Liver (tissue), 9 donors: ENCODE data around the gene APOBEC3G. TPM values are rescaled to one million over a fixed set of nuclear protein-coding genes. Genes with fewer than 3 reads are reported as not detected.

Experiments used
- DNase-seq: peaks from one replicate; pipeline ENCODE4 v3.0.0-alpha.2; 2017; ENCODE audit warnings: low spot score
- H3K27ac ChIP-seq, 2 donors: one replicate each; pipeline ENCODE4 v1.7.0; 2013; ENCODE audit warnings: inconsistent platforms in 2 of 2, low read length in 2 of 2, control low read depth in 1 of 2, low read depth in 1 of 2, mild to moderate bottlenecking in 1 of 2
- H3K27me3 ChIP-seq, 4 donors: one replicate each; pipeline versions ENCODE4 v1.6.1 to v1.7.0; 2013; ENCODE audit warnings: low read length in 3 of 4, inconsistent platforms in 1 of 4, mild to moderate bottlenecking in 1 of 4, moderate library complexity in 1 of 4; ENCODE audit not compliant: control insufficient read depth in 4 of 4, insufficient read depth in 4 of 4
- H3K36me3 ChIP-seq, 4 donors: one replicate each; pipeline versions ENCODE4 v1.6.1 to v1.7.0; 2013; ENCODE audit warnings: low read length in 3 of 4, mild to moderate bottlenecking in 3 of 4, low read depth in 1 of 4, moderate library complexity in 1 of 4; ENCODE audit not compliant: control insufficient read depth in 4 of 4, insufficient read depth in 3 of 4
- H3K4me1 ChIP-seq, 4 donors: one replicate each; pipeline versions ENCODE4 v1.6.1 to v1.7.0; 2013; ENCODE audit warnings: low read length in 3 of 4, mild to moderate bottlenecking in 3 of 4, moderate library complexity in 1 of 4; ENCODE audit not compliant: control insufficient read depth in 4 of 4, insufficient read depth in 4 of 4
- H3K4me3 ChIP-seq, 3 donors: one replicate each; pipeline versions ENCODE4 v1.6.1 to v1.7.0; 2013; ENCODE audit warnings: low read length in 3 of 3, control low read depth in 1 of 3, low read depth in 1 of 3, mild to moderate bottlenecking in 1 of 3
- H3K9ac ChIP-seq, 2 donors: one replicate each; pipeline ENCODE4 v1.7.0; 2013; ENCODE audit warnings: low read length in 2 of 2, mild to moderate bottlenecking in 2 of 2, moderate library complexity in 2 of 2, control low read depth in 1 of 2, low read depth in 1 of 2
- H3K9me3 ChIP-seq, 4 donors: one replicate each; pipeline versions ENCODE4 v1.6.1 to v1.7.0; 2013; ENCODE audit warnings: low read length in 3 of 4; ENCODE audit not compliant: control insufficient read depth in 4 of 4
- ATF3 ChIP-seq: IDR thresholded peaks from 2 replicates; pipeline ENCODE4 v1.6.1; 2016; ENCODE audit warnings: antibody characterized with exemption
- CTCF ChIP-seq: fragments of 150-350 bp; IDR thresholded peaks from 2 replicates; pipeline ENCODE4 v1.5.1; 2017; ENCODE audit warnings: improper control_type of control experiment, low read depth, low read length; ENCODE audit not compliant: missing input control
- EGR1 ChIP-seq, 2 donors: IDR thresholded peaks; 2 replicates each; pipeline ENCODE4 v1.6.1; 2016 to 2018; ENCODE audit warnings: antibody characterized with exemption in 2 of 2, low read depth in 2 of 2
- FOXA1 ChIP-seq: IDR thresholded peaks from 2 replicates; pipeline ENCODE4 v1.6.1; 2016; ENCODE audit warnings: antibody characterized with exemption
- FOXA2 ChIP-seq: IDR thresholded peaks from 2 replicates; pipeline ENCODE4 v1.6.1; 2016; ENCODE audit warnings: antibody characterized with exemption
- GABPA ChIP-seq, 2 donors: IDR thresholded peaks in 1 of 2; conservative IDR thresholded peaks in 1 of 2; 2 replicates each; pipeline ENCODE4 v1.6.1; 2016; ENCODE audit warnings: antibody characterized with exemption in 2 of 2, mild to moderate bottlenecking in 1 of 2, moderate library complexity in 1 of 2
- HNF4A ChIP-seq, 2 donors: conservative IDR thresholded peaks; 2 replicates each; pipeline ENCODE4 v1.6.1; 2016; ENCODE audit warnings: antibody characterized with exemption in 2 of 2, mild to moderate bottlenecking in 2 of 2
- HNF4G ChIP-seq: IDR thresholded peaks from 2 replicates; pipeline ENCODE4 v1.6.1; 2016; ENCODE audit warnings: antibody characterized with exemption
- JUND ChIP-seq, 2 donors: IDR thresholded peaks; 2 replicates each; pipeline ENCODE4 v1.6.1; 2016; ENCODE audit warnings: antibody characterized with exemption in 2 of 2
- MAX ChIP-seq: IDR thresholded peaks from 2 replicates; pipeline ENCODE4 v1.6.1; 2016; ENCODE audit warnings: antibody characterized with exemption
- NR2F2 ChIP-seq: IDR thresholded peaks from 2 replicates; pipeline ENCODE4 v1.6.1; 2016; ENCODE audit warnings: antibody characterized with exemption
- RAD21 ChIP-seq, 2 donors: IDR thresholded peaks; 2 replicates each; pipeline ENCODE4 v1.6.1; 2016; ENCODE audit warnings: antibody characterized with exemption in 2 of 2, mild to moderate bottlenecking in 2 of 2
- REST ChIP-seq: IDR thresholded peaks from 2 replicates; pipeline ENCODE4 v1.6.1; 2016; ENCODE audit warnings: antibody characterized with exemption, mild to moderate bottlenecking
- RXRA ChIP-seq, 2 donors: IDR thresholded peaks; 2 replicates each; pipeline ENCODE4 v1.6.1; 2017 to 2018; ENCODE audit warnings: antibody characterized with exemption in 2 of 2, mild to moderate bottlenecking in 1 of 2
- SP1 ChIP-seq: IDR thresholded peaks from 2 replicates; pipeline ENCODE4 v1.6.1; 2018; ENCODE audit warnings: antibody characterized with exemption, mild to moderate bottlenecking
- TAF1 ChIP-seq: conservative IDR thresholded peaks from 2 replicates; pipeline ENCODE4 v1.6.1; 2016; ENCODE audit warnings: antibody characterized with exemption, mild to moderate bottlenecking
- YY1 ChIP-seq: IDR thresholded peaks from 2 replicates; pipeline ENCODE4 v1.6.1; 2016; ENCODE audit warnings: antibody characterized with exemption, mild to moderate bottlenecking
- ZBTB33 ChIP-seq: IDR thresholded peaks from 2 replicates; pipeline ENCODE4 v1.6.1; 2016; ENCODE audit warnings: antibody characterized with exemption
- WGBS: extraction: QIAGEN DNeasy Blood & Tissue Kit; methylation state at CpG from one replicate; pipeline ENCODE4 v1.1.7; 2013; 5-methylcytosine and 5-hydroxymethylcytosine counted together
- polyA plus RNA-seq, 2 donors: library from polyadenylated mRNA; stranded (reverse) in 1 of 2; unstranded in 1 of 2; fragments of 200-250 nt in 1 of 2; fragments of >200 nt in 1 of 2; fragmentation: Nextera tagmentation in 1 of 2; extraction: Ambion mirVana in 1 of 2; gene quantifications; one replicate each; pipeline versions ENCODE4 v1.2.1 to v1.2.3, GENCODE V29; 2013 to 2015
- total RNA-seq, 2 donors: library from RNA; depleted of rRNA; stranded (reverse); fragments of >200 nt; gene quantifications; one replicate each; pipeline ENCODE4 v1.2.3, GENCODE V29; 2014
- donor health status: healthy.
- donor health status: healthy.
- donor health status: healthy.
- donor health status: healthy.
- donor health status: healthy.

APOBEC3G gene
- total and polyA plus RNA-seq, 4 donors, result 1.9 to 9.2 (median 2.9) TPM

GRCh38 chr22:39132871-39133524, 55.9 kb downstream of the APOBEC3G start:
- Histone ChIP-seq H3K4me3 (no peak overlapping the region), H3K27me3 (no peaks in the 10 kb centered on the region), H3K27ac (no peak overlapping the region), H3K9me3 (no peaks in the 10 kb centered on the region), H3K36me3 (peaks cover 0 to 3% (median 1%) of the 10 kb centered on the region in 4 donors), H3K9ac (no peak overlapping the region), H3K4me1 (peaks cover 0 to 6% (median 0%) of the 10 kb centered on the region in 4 donors)
- no peak for TF ChIP-seq NR2F2
- no peak for TF ChIP-seq RXRA (IDR thresholded peaks at IDR 0.05)
- TF ChIP-seq ATF3, result no peak
- TF ChIP-seq MAX, result no peak
- TF ChIP-seq REST, result no peak
- no peak for TF ChIP-seq HNF4A (conservative IDR thresholded peaks at IDR 0.05)
- no peak for TF ChIP-seq TAF1
- TF ChIP-seq GABPA (IDR thresholded peaks at IDR 0.05 in 1 of 2, conservative IDR thresholded peaks at IDR 0.05 in 1 of 2), result no peak
- no peak for TF ChIP-seq EGR1 (IDR thresholded peaks at IDR 0.05; ENCODE audit: low read depth in 2 of 2)
- TF ChIP-seq SP1, result no peak
- no peak for TF ChIP-seq RAD21 (IDR thresholded peaks at IDR 0.05)
- no peak for TF ChIP-seq HNF4G
- no peak for TF ChIP-seq JUND (IDR thresholded peaks at IDR 0.05)
- TF ChIP-seq FOXA2, result no peak
- no peak for TF ChIP-seq FOXA1
- no peak for TF ChIP-seq ZBTB33
- WGBS, result 95% methylated on average over 22 of the region's 22 CpGs
- DNase-seq, result no peak

- 95% methylated on average over 17 of the region's 17 CpGs for WGBS
Measured at GRCh38 chr22:39133871-39134270, 56.8 kb downstream of the APOBEC3G start.

More at GRCh38 chr22:39133871-39134270, 56.8 kb downstream of the APOBEC3G start:
- no peak for DNase-seq
- TF ChIP-seq EGR1 (IDR thresholded peaks at IDR 0.05; ENCODE audit: low read depth in 2 of 2), result no peak
- TF ChIP-seq FOXA2, result no peak
- TF ChIP-seq GABPA (IDR thresholded peaks at IDR 0.05 in 1 of 2, conservative IDR thresholded peaks at IDR 0.05 in 1 of 2), result no peak
- TF ChIP-seq JUND (IDR thresholded peaks at IDR 0.05), result no peak
- no peak for TF ChIP-seq HNF4A (conservative IDR thresholded peaks at IDR 0.05)
- no peak for TF ChIP-seq MAX
- TF ChIP-seq RAD21 (IDR thresholded peaks at IDR 0.05), result no peak
- no peak for TF ChIP-seq HNF4G
- TF ChIP-seq TAF1, result no peak
- no peak for TF ChIP-seq RXRA (IDR thresholded peaks at IDR 0.05)
- TF ChIP-seq ATF3, result no peak
- TF ChIP-seq NR2F2, result no peak
- no peak for TF ChIP-seq FOXA1
- no peak for TF ChIP-seq YY1
- TF ChIP-seq CTCF, result no peak
- no peak for TF ChIP-seq SP1
- peaks cover 0 to 6% (median 0%) of the 10 kb centered on the region in 4 donors for H3K4me1 ChIP-seq
- H3K4me3 ChIP-seq, result no peak overlapping the region
- H3K27me3 ChIP-seq, result no peaks in the 10 kb centered on the region
- H3K27ac ChIP-seq, result no peak overlapping the region
- peaks cover 0 to 3% (median 1%) of the 10 kb centered on the region in 4 donors for H3K36me3 ChIP-seq
- no peaks in the 10 kb centered on the region for H3K9me3 ChIP-seq
- no peak overlapping the region for H3K9ac ChIP-seq
